Transverse colon (tissue), 4 donors: ENCODE data around the gene PABPN1. TPM values are rescaled to one million over a fixed set of nuclear protein-coding genes. Genes with fewer than 3 reads are reported as not detected.
"Not testable (repeated sequence)": the region's sequence is repeated elsewhere in the genome, so short reads cannot be mapped to it uniquely, and the experiment has no call there.

Experiments
- DNase-seq: peaks from one replicate; pipeline ENCODE4 v3.0.0-alpha.2; 2019
- H3K27ac ChIP-seq, 4 donors: fragments of 200-600 bp; sonication (generic); 2 replicates each; pipeline ENCODE4 v1.5.1; 2016 to 2018; ENCODE audit warnings: inconsistent platforms in 4 of 4
- H3K27me3 ChIP-seq: fragments of 200-600 bp; sonication (generic); 2 replicates; pipeline ENCODE4 v1.5.1; 2017; ENCODE audit warnings: inconsistent platforms
- H3K36me3 ChIP-seq, 4 donors: fragments of 200-600 bp; sonication (generic); 2 replicates each; pipeline ENCODE4 v1.5.1; 2017 to 2019; ENCODE audit warnings: inconsistent platforms in 4 of 4
- H3K4me1 ChIP-seq, 4 donors: fragments of 200-600 bp; sonication (generic); 2 replicates each; pipeline ENCODE4 v1.5.1; 2017 to 2020; ENCODE audit warnings: inconsistent platforms in 4 of 4
- H3K4me3 ChIP-seq, 4 donors: fragments of 200-600 bp; sonication (generic); 1 replicate in 1 of 4; 2 replicates in 3 of 4; pipeline versions ENCODE4 v1.5.1 to v1.6.1; 2017 to 2019; ENCODE audit warnings: inconsistent platforms in 4 of 4
- H3K9me3 ChIP-seq, 2 donors: fragments of 200-600 bp; sonication (generic); 2 replicates each; pipeline ENCODE4 v1.5.1; 2017 to 2019; ENCODE audit warnings: inconsistent platforms in 2 of 2
- CTCF ChIP-seq, 5 experiments: fragments of 200-600 bp in 3 of 5; fragments of 450-650 bp in 2 of 5; sonication (generic) in 3 of 5; IDR thresholded peaks; 1 replicate in 2 of 5; 2 replicates in 3 of 5; pipeline ENCODE4 v1.5.1; 2016 to 2017; ENCODE audit warnings: antibody characterized with exemption in 5 of 5, inconsistent platforms in 3 of 5, mild to moderate bottlenecking in 2 of 5, moderate library complexity in 1 of 5
- EP300 ChIP-seq: sonication (generic); formaldehyde crosslinking; IDR thresholded peaks from one replicate; pipeline ENCODE4 v1.6.1; 2017; ENCODE audit warnings: antibody characterized with exemption, low read depth
- POLR2A ChIP-seq: fragments of 450-650 bp; IDR thresholded peaks from one replicate; pipeline ENCODE4 v1.6.1; 2016; ENCODE audit warnings: antibody characterized with exemption, mild to moderate bottlenecking, moderate library complexity
- POLR2AphosphoS5 ChIP-seq, 3 donors: sonication (generic); formaldehyde crosslinking; IDR thresholded peaks; one replicate each; pipeline ENCODE4 v1.6.1; 2016; ENCODE audit warnings: antibody characterized with exemption in 3 of 3
- WGBS, 2 donors: methylation state at CpG; one replicate each; pipeline ENCODE4 v1.1.5; 2018; ENCODE audit warnings: low coverage in 1 of 2; 5-methylcytosine and 5-hydroxymethylcytosine counted together
- in situ Hi-C, 4 donors: fragments of 200-750 bp; cut with MboI; loops; one replicate each; pipeline versions ENCODE4 v1.15.0 to v1.15.1; 2017; ENCODE audit warnings: low sequenced_read_pairs in 3 of 4, low pct_ligation_motif_present in 1 of 4, low pct_unique_long_range_greater_than_20kb in 1 of 4
- intact Hi-C: fragments of 100-400 bp; cut with DNase I; formaldehyde crosslinking; loops from one replicate; pipeline ENCODE4 v1.15.1; 2023; ENCODE audit warnings: low total_unique reads
- total RNA-seq, 4 donors: library from RNA; depleted of rRNA; stranded (reverse); fragments of >200 nt; gene quantifications; one replicate each; pipeline ENCODE4 v1.1.0, GENCODE V29; 2016

The PABPN1 gene
- total RNA-seq, 4 donors from 2014 or later: 50.0 to 149 (median 63.7) TPM

- in situ Hi-C loops (no loop called here), intact Hi-C loops (no loop called here)
- WGBS, 2 donors: 84 to 86% methylated on average over 16 to 18 of the region's 18 CpGs
- H3K27ac ChIP-seq: no peak overlapping the region
- no peaks in the 10 kb centered on the region for H3K9me3 ChIP-seq
- TF ChIP-seq POLR2A: no peak
- no peak for TF ChIP-seq POLR2AphosphoS5 (IDR thresholded peaks at IDR 0.05)
- no peak for TF ChIP-seq EP300
- TF ChIP-seq CTCF (IDR thresholded peaks at IDR 0.05): no peak
- no peaks in the 10 kb centered on the region for H3K27me3 ChIP-seq
- H3K4me1 ChIP-seq: peaks cover 10 to 25% (median 18%) of the 10 kb centered on the region in 4 donors
- no peak for DNase-seq
- H3K4me3 ChIP-seq: no peak overlapping the region
- peaks cover 0 to 25% (median 8%) of the 10 kb centered on the region in 4 donors for H3K36me3 ChIP-seq
Observed at GRCh38 chr14:23323838-23324454, 2.7 kb downstream of the PABPN1 start.

- Histone ChIP-seq H3K4me1 (peaks cover 10 to 25% (median 18%) of the 10 kb centered on the region in 4 donors), H3K36me3 (peaks cover 0 to 25% (median 8%) of the 10 kb centered on the region in 4 donors), H3K27me3 (no peaks in the 10 kb centered on the region), H3K27ac (no peak overlapping the region), H3K9me3 (no peaks in the 10 kb centered on the region), H3K4me3 (no peak overlapping the region)
- 75% methylated on average over 2 of the region's 2 CpGs; no CpG with 5 or more reads in 1 of the 2 donors for WGBS, 2 donors
- TF ChIP-seq POLR2AphosphoS5 (IDR thresholded peaks at IDR 0.05) (no peak), POLR2A (no peak), EP300 (no peak), CTCF (IDR thresholded peaks at IDR 0.05) (no peak)
- in situ Hi-C loops (no loop called here), intact Hi-C loops (no loop called here)
- no peak for DNase-seq
Observed at GRCh38 chr14:23324455-23324846, 3.2 kb downstream of the PABPN1 start.

- no peaks in the 10 kb centered on the region for H3K27me3 ChIP-seq
- H3K36me3 ChIP-seq: peaks cover 0 to 25% (median 8%) of the 10 kb centered on the region in 4 donors
- DNase-seq: no peak
- no peak overlapping the region for H3K27ac ChIP-seq
- intact Hi-C loops: no loop called here
- no peak overlapping the region for H3K4me3 ChIP-seq
- H3K4me1 ChIP-seq: peaks cover 10 to 25% (median 18%) of the 10 kb centered on the region in 4 donors
- WGBS, 2 donors: 85% methylated on average over 7 of the region's 7 CpGs; no CpG with 5 or more reads in 1 of the 2 donors
- no peaks in the 10 kb centered on the region for H3K9me3 ChIP-seq
- TF ChIP-seq POLR2A: no peak
- no peak for TF ChIP-seq EP300
- no peak for TF ChIP-seq CTCF (IDR thresholded peaks at IDR 0.05)
- no peak for TF ChIP-seq POLR2AphosphoS5 (IDR thresholded peaks at IDR 0.05)
- in situ Hi-C loops: loop anchor here in 2 of 4 donors (25.0 kb wide), 1 partner anchor 237 kb away; the partner anchor contains the start of genes AP1G2 (in 2 of the 2), THTPA (in 2 of the 2) and ZFHX2 (in 2 of the 2)
Observed at GRCh38 chr14:23324993-23325392, 3.7 kb downstream of the PABPN1 start.

- DNase-seq, H3K27me3 ChIP-seq, intact Hi-C loops, H3K9me3 ChIP-seq, H3K27ac ChIP-seq, H3K4me3 ChIP-seq: not testable (repeated sequence)
- peaks cover 0 to 25% (median 8%) of the 10 kb centered on the region in 4 donors for H3K36me3 ChIP-seq
- peaks cover 10 to 19% (median 12%) of the 10 kb centered on the region in 4 donors for H3K4me1 ChIP-seq
- 86 to 93% methylated on average over 4 to 5 of the region's 5 CpGs for WGBS, 2 donors
- in situ Hi-C loops: loop anchor here in 2 of 4 donors (25.0 kb wide), 1 partner anchor 237 kb away; the partner anchor contains the start of genes AP1G2 (in 2 of the 2), THTPA (in 2 of the 2) and ZFHX2 (in 2 of the 2)
Observed at GRCh38 chr14:23325746-23326145, 4.5 kb downstream of the PABPN1 start.
